ENCODE measurements around the gene ZNF680. TPM values are rescaled to one million over a fixed set of nuclear protein-coding genes. Genes with fewer than 3 reads are reported as not detected.
"Not testable (repeated sequence)": the region's sequence is repeated elsewhere in the genome, so short reads cannot be mapped to it uniquely, and the experiment has no call there.

The ZNF680 gene
- total RNA-seq, 4 donors from 2014 or later, result 8.2 to 8.8 (median 8.5) TPM

DNA sequence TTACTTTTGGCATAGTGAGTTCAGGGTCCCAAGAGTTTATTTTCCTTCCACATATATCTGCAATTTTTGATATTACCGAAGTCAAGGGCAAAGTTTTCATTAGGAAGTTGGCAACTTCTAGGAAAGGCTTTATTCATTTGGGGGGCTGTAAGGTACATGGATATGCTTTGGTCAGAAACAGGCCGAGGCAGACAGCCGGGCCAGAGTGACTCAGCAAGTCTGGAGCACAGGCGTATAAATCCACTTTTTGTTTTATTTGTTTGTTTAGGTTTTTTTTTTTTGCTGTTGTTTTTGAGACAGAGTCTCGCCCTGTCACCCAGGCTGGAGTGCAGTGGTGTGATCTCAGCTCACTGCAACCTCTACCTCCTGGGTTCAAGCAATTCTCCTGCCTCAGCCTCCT lies 3.7 kb downstream of the ZNF680 start:
- no peak overlapping the region for H3K4me3 ChIP-seq (ENCODE audit: low read depth, poor library complexity, severe bottlenecking)
- intact Hi-C loops (cut with DNase I; ENCODE audit: low total_unique reads), result no loop called here
- no peak for TF ChIP-seq POLR2A (IDR thresholded peaks at IDR 0.05)
- no peak for TF ChIP-seq CTCF (IDR thresholded peaks at IDR 0.05)
- DNase-seq (ENCODE audit: low spot score in 2 of 2), result no peak
- WGBS, 2 donors, result 31 to 40% methylated on average over 5 of the region's 5 CpGs

- no peak for TF ChIP-seq POLR2A (IDR thresholded peaks at IDR 0.05)
- TF ChIP-seq CTCF (IDR thresholded peaks at IDR 0.05), result no peak
- WGBS, 2 donors, result 51 to 64% methylated on average over 4 of the region's 4 CpGs
- intact Hi-C loops (cut with DNase I; ENCODE audit: low total_unique reads), result no loop called here
- no peak overlapping the region for H3K4me3 ChIP-seq (ENCODE audit: low read depth, poor library complexity, severe bottlenecking)
- no peak for DNase-seq (ENCODE audit: low spot score in 2 of 2)
Observed at GRCh38 chr7:64558781-64559180, 4.1 kb downstream of the ZNF680 start.

- TF ChIP-seq POLR2A (IDR thresholded peaks at IDR 0.05) (no peak), CTCF (IDR thresholded peaks at IDR 0.05) (no peak)
- 61 to 96% methylated on average over 1 of the region's 1 CpG for WGBS, 2 donors
- H3K4me3 ChIP-seq (ENCODE audit: low read depth, poor library complexity, severe bottlenecking), result no peak overlapping the region
- DNase-seq (ENCODE audit: low spot score in 2 of 2), result no peak
- intact Hi-C loops (cut with DNase I; ENCODE audit: low total_unique reads), result no loop called here
Observed at GRCh38 chr7:64558323-64558705, 4.6 kb downstream of the ZNF680 start.

GRCh38 chr7:64557601-64558322 lies 5.1 kb downstream of the ZNF680 start:
- TF ChIP-seq POLR2A (IDR thresholded peaks at IDR 0.05) (no peak), CTCF (IDR thresholded peaks at IDR 0.05) (no peak)
- no peak for DNase-seq (ENCODE audit: low spot score in 2 of 2)
- H3K4me3 ChIP-seq (ENCODE audit: low read depth, poor library complexity, severe bottlenecking), result no peak overlapping the region
- intact Hi-C loops (cut with DNase I; ENCODE audit: low total_unique reads), result no loop called here
- whole genome bisulfite sequencing, 2 donors, result 82 to 87% methylated on average over 8 of the region's 8 CpGs

GRCh38 chr7:64555046-64555445 lies 7.8 kb downstream of the ZNF680 start:
- DNase-seq (ENCODE audit: low spot score in 2 of 2), result no peak
- TF ChIP-seq POLR2A (IDR thresholded peaks at IDR 0.05), result no peak
- no peak for TF ChIP-seq CTCF (IDR thresholded peaks at IDR 0.05)
- no peak overlapping the region for H3K4me3 ChIP-seq (ENCODE audit: low read depth, poor library complexity, severe bottlenecking)
- intact Hi-C loops (cut with DNase I; ENCODE audit: low total_unique reads), result no loop called here

DNA sequence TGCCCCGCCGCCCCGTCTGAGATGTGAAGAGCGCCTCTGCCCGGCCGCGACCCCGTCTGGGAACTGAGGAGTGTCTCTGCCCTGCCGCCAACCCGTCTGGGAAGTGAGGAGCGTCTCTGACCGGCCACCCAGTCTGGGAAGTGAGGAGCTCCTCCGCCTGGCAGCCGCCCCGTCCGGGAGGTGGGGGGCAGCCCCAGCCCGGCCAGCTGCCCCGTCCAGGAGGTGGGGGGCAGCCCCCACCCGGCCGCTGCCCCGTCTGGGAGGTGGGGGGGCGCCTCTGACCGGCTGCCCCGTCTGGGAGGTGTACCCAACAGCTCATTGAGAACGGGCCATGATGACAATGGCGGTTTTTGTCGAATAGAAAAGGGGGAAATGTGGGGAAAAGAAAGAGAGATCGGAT lies 8.7 kb downstream of the ZNF680 start:
- 88 to 93% methylated on average over 15 to 21 of the region's 28 CpGs for WGBS, 2 donors
- intact Hi-C loops (cut with DNase I; ENCODE audit: low total_unique reads); H3K4me3 ChIP-seq (ENCODE audit: low read depth, poor library complexity, severe bottlenecking); DNase-seq (ENCODE audit: low spot score in 2 of 2): not testable (repeated sequence)
